Transverse colon (tissue), 4 donors: ENCODE measurements around the gene LSM3. TPM values are rescaled to one million over a fixed set of nuclear protein-coding genes. Genes with fewer than 3 reads are reported as not detected.

Experiments used
- DNase-seq: peaks from one replicate; pipeline ENCODE4 v3.0.0-alpha.2; 2019
- H3K27ac ChIP-seq, 4 donors: fragments of 200-600 bp; sonication (generic); 2 replicates each; pipeline ENCODE4 v1.5.1; 2016 to 2018; ENCODE audit warnings: inconsistent platforms in 4 of 4
- H3K27me3 ChIP-seq: fragments of 200-600 bp; sonication (generic); 2 replicates; pipeline ENCODE4 v1.5.1; 2017; ENCODE audit warnings: inconsistent platforms
- H3K36me3 ChIP-seq, 4 donors: fragments of 200-600 bp; sonication (generic); 2 replicates each; pipeline ENCODE4 v1.5.1; 2017 to 2019; ENCODE audit warnings: inconsistent platforms in 4 of 4
- H3K4me1 ChIP-seq, 4 donors: fragments of 200-600 bp; sonication (generic); 2 replicates each; pipeline ENCODE4 v1.5.1; 2017 to 2020; ENCODE audit warnings: inconsistent platforms in 4 of 4
- H3K4me3 ChIP-seq, 4 donors: fragments of 200-600 bp; sonication (generic); 1 replicate in 1 of 4; 2 replicates in 3 of 4; pipeline versions ENCODE4 v1.5.1 to v1.6.1; 2017 to 2019; ENCODE audit warnings: inconsistent platforms in 4 of 4
- H3K9me3 ChIP-seq, 2 donors: fragments of 200-600 bp; sonication (generic); 2 replicates each; pipeline ENCODE4 v1.5.1; 2017 to 2019; ENCODE audit warnings: inconsistent platforms in 2 of 2
- CTCF ChIP-seq, 5 experiments: fragments of 200-600 bp in 3 of 5; fragments of 450-650 bp in 2 of 5; sonication (generic) in 3 of 5; IDR thresholded peaks; 1 replicate in 2 of 5; 2 replicates in 3 of 5; pipeline ENCODE4 v1.5.1; 2016 to 2017; ENCODE audit warnings: antibody characterized with exemption in 5 of 5, inconsistent platforms in 3 of 5, mild to moderate bottlenecking in 2 of 5, moderate library complexity in 1 of 5
- EP300 ChIP-seq: sonication (generic); formaldehyde crosslinking; IDR thresholded peaks from one replicate; pipeline ENCODE4 v1.6.1; 2017; ENCODE audit warnings: antibody characterized with exemption, low read depth
- POLR2A ChIP-seq: fragments of 450-650 bp; IDR thresholded peaks from one replicate; pipeline ENCODE4 v1.6.1; 2016; ENCODE audit warnings: antibody characterized with exemption, mild to moderate bottlenecking, moderate library complexity
- POLR2AphosphoS5 ChIP-seq, 3 donors: sonication (generic); formaldehyde crosslinking; IDR thresholded peaks; one replicate each; pipeline ENCODE4 v1.6.1; 2016; ENCODE audit warnings: antibody characterized with exemption in 3 of 3
- WGBS, 2 donors: methylation state at CpG; one replicate each; pipeline ENCODE4 v1.1.5; 2018; ENCODE audit warnings: low coverage in 1 of 2; 5-methylcytosine and 5-hydroxymethylcytosine counted together
- in situ Hi-C, 4 donors: fragments of 200-750 bp; cut with MboI; loops; one replicate each; pipeline versions ENCODE4 v1.15.0 to v1.15.1; 2017; ENCODE audit warnings: low sequenced_read_pairs in 3 of 4, low pct_ligation_motif_present in 1 of 4, low pct_unique_long_range_greater_than_20kb in 1 of 4
- intact Hi-C: fragments of 100-400 bp; cut with DNase I; formaldehyde crosslinking; loops from one replicate; pipeline ENCODE4 v1.15.1; 2023; ENCODE audit warnings: low total_unique reads
- total RNA-seq, 4 donors: library from RNA; depleted of rRNA; stranded (reverse); fragments of >200 nt; gene quantifications; one replicate each; pipeline ENCODE4 v1.1.0, GENCODE V29; 2016

LSM3 gene
- total RNA-seq, 4 donors from 2014 or later = 5.6 to 9.6 (median 8.0) TPM

- no peaks in the 10 kb centered on the region for H3K36me3 ChIP-seq
- no peaks in the 10 kb centered on the region for H3K9me3 ChIP-seq
- peaks cover 4 to 42% (median 13%) of the 10 kb centered on the region in 4 donors for H3K4me1 ChIP-seq
- intact Hi-C loops (loop anchor here (5.0 kb wide), 1 partner anchor 407 kb away; no protein-coding TSS in a partner anchor), in situ Hi-C loops (no loop called here)
- 73 to 76% methylated on average over 6 to 14 of the region's 14 CpGs for WGBS, 2 donors
- no peak overlapping the region for H3K4me3 ChIP-seq
- no peak for DNase-seq
- TF ChIP-seq POLR2A = no peak
- TF ChIP-seq POLR2AphosphoS5 (IDR thresholded peaks at IDR 0.05) = no peak
- TF ChIP-seq EP300 = no peak
- TF ChIP-seq CTCF (IDR thresholded peaks at IDR 0.05) = no peak
- H3K27me3 ChIP-seq = no peaks in the 10 kb centered on the region
- H3K27ac ChIP-seq = peak overlapping the region; percentile 48 to 66 (median 62)
These were observed 31.1 kb downstream of the LSM3 start for GRCh38 chr3:14209581-14210289.

- in situ Hi-C loops (no loop called here), intact Hi-C loops (no loop called here)
- DNase-seq = no peak
- Histone ChIP-seq H3K36me3 (no peaks in the 10 kb centered on the region), H3K27ac (peak overlapping the region; percentile 48 to 66 (median 62)), H3K4me3 (no peak overlapping the region), H3K27me3 (no peaks in the 10 kb centered on the region), H3K4me1 (peaks cover 4 to 40% (median 13%) of the 10 kb centered on the region in 4 donors), H3K9me3 (no peaks in the 10 kb centered on the region)
- TF ChIP-seq POLR2AphosphoS5 (IDR thresholded peaks at IDR 0.05) (no peak), EP300 (no peak), POLR2A (no peak), CTCF (IDR thresholded peaks at IDR 0.05) (no peak)
- 68 to 88% methylated on average over 3 of the region's 3 CpGs for WGBS, 2 donors
These were observed 31.7 kb downstream of the LSM3 start for GRCh38 chr3:14210290-14210688.

- intact Hi-C loops = no loop called here
- WGBS, 2 donors = 69 to 100% methylated on average over 3 to 4 of the region's 4 CpGs
- in situ Hi-C loops = no loop called here
These were observed 32.4 kb downstream of the LSM3 start for GRCh38 chr3:14210843-14211594.

More at GRCh38 chr3:14210843-14211594, 32.4 kb downstream of the LSM3 start:
- DNase-seq = no peak
- H3K4me3 ChIP-seq = no peak overlapping the region
- TF ChIP-seq POLR2AphosphoS5 (IDR thresholded peaks at IDR 0.05) (no peak), POLR2A (no peak), CTCF (IDR thresholded peaks at IDR 0.05) (no peak), EP300 (no peak)
- H3K27me3 ChIP-seq = no peaks in the 10 kb centered on the region
- no peaks in the 10 kb centered on the region for H3K36me3 ChIP-seq
- H3K4me1 ChIP-seq = peaks cover 4 to 38% (median 15%) of the 10 kb centered on the region in 4 donors
- H3K9me3 ChIP-seq = no peaks in the 10 kb centered on the region
- H3K27ac ChIP-seq = peak overlapping the region in 3 of 4 donors; percentile 4 to 15 (median 12)
